ENCODE measurements around the gene CSTF1.

CSTF1 gene

GRCh38 chr20:56454754-56455153 lies 62.3 kb downstream of the CSTF1 start:
- DNase-seq (ENCODE audit: extremely low read depth, insufficient read length) = no peak
- TF ChIP-seq, protein P1, sequence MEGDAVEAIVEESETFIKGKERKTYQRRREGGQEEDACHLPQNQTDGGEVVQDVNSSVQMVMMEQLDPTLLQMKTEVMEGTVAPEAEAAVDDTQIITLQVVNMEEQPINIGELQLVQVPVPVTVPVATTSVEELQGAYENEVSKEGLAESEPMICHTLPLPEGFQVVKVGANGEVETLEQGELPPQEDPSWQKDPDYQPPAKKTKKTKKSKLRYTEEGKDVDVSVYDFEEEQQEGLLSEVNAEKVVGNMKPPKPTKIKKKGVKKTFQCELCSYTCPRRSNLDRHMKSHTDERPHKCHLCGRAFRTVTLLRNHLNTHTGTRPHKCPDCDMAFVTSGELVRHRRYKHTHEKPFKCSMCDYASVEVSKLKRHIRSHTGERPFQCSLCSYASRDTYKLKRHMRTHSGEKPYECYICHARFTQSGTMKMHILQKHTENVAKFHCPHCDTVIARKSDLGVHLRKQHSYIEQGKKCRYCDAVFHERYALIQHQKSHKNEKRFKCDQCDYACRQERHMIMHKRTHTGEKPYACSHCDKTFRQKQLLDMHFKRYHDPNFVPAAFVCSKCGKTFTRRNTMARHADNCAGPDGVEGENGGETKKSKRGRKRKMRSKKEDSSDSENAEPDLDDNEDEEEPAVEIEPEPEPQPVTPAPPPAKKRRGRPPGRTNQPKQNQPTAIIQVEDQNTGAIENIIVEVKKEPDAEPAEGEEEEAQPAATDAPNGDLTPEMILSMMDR (IDR thresholded peaks at IDR 0.05; ENCODE audit: insufficient read depth, low read length, poor library complexity, severe bottlenecking) = no peak
- H3K36me3 ChIP-seq (ENCODE audit: control insufficient read depth, insufficient read depth, low read length) = no peaks in the 10 kb centered on the region
- no peaks in the 10 kb centered on the region for H3K27me3 ChIP-seq (replicated peaks; ENCODE audit: control insufficient read depth, insufficient read depth, low read length)
- H3K4me3 ChIP-seq (replicated peaks; ENCODE audit: low read depth, low read length) = no peak overlapping the region

All from GM06990 (cell line).